Testis (tissue), 3 donors: ENCODE data around the gene TMEFF1. TPM values are rescaled to one million over a fixed set of nuclear protein-coding genes. Genes with fewer than 3 reads are reported as not detected.

Experiments used
- DNase-seq: peaks from one replicate; pipeline ENCODE4 v3.0.0-alpha.2; 2019
- H3K27ac ChIP-seq, 2 donors: fragments of 200-600 bp; sonication (generic); one replicate each; pipeline ENCODE4 v1.5.1; 2019
- H3K27me3 ChIP-seq: fragments of 200-600 bp; sonication (generic); one replicate; pipeline ENCODE4 v1.5.1; 2019
- H3K36me3 ChIP-seq: fragments of 200-600 bp; sonication (generic); one replicate; pipeline ENCODE4 v1.5.1; 2017; ENCODE audit warnings: low read depth; ENCODE audit errors: missing control alignments
- H3K4me1 ChIP-seq: fragments of 200-600 bp; sonication (generic); one replicate; pipeline ENCODE4 v1.5.1; 2019
- H3K4me3 ChIP-seq, 2 donors: fragments of 200-600 bp; sonication (generic); one replicate each; pipeline ENCODE4 v1.5.1; 2017 to 2019
- H3K9me3 ChIP-seq: fragments of 200-600 bp; sonication (generic); one replicate; pipeline ENCODE4 v1.5.1; 2017
- CTCF ChIP-seq, 3 experiments: fragments of 450-650 bp in 2 of 3; fragments of 200-600 bp in 1 of 3; sonication (generic) in 1 of 3; IDR thresholded peaks; one replicate each; pipeline ENCODE4 v1.5.1; 2016 to 2019; ENCODE audit warnings: antibody characterized with exemption in 3 of 3, mild to moderate bottlenecking in 2 of 3, moderate library complexity in 1 of 3
- POLR2A ChIP-seq: fragments of 450-650 bp; IDR thresholded peaks from one replicate; pipeline ENCODE4 v1.6.1; 2017; ENCODE audit warnings: antibody characterized with exemption, mild to moderate bottlenecking, moderate library complexity
- WGBS, 2 donors: methylation state at CpG; one replicate each; pipeline ENCODE4 v1.1.5; 2018; 5-methylcytosine and 5-hydroxymethylcytosine counted together
- intact Hi-C: fragments of 100-400 bp; cut with DNase I; formaldehyde crosslinking; loops from one replicate; pipeline ENCODE4 v1.15.1; 2023; ENCODE audit warnings: low total_unique reads
- polyA plus RNA-seq: library from polyadenylated mRNA; stranded (reverse); fragments of 350-450 nt; fragmentation: Illumina TruSeq; extraction: RNeasy Lipid Tissue Mini Kit (QIAGEN cat#74804); gene quantifications from one replicate; pipeline ENCODE4 v1.2.3, GENCODE V29; 2014; ENCODE audit warnings: low read depth, low replicate concordance; ENCODE audit not compliant: insufficient read depth
- total RNA-seq, 2 donors: library from RNA; depleted of rRNA; stranded (reverse); fragments of >200 nt; gene quantifications; one replicate each; pipeline ENCODE4 v1.2.3, GENCODE V29; 2016

Gene TMEFF1
- total and polyA plus RNA-seq, 3 donors from 2014 or later, result 2.3 to 8.7 (median 5.9) TPM

GRCh38 chr9:100589582-100589981 is 116.6 kb downstream of the TMEFF1 start:
- no peak for TF ChIP-seq CTCF (IDR thresholded peaks at IDR 0.05)
- no peak for TF ChIP-seq POLR2A
- no peaks in the 10 kb centered on the region for H3K27me3 ChIP-seq
- intact Hi-C loops, result no loop called here
- H3K27ac ChIP-seq, result no peak overlapping the region
- DNase-seq, result no peak
- H3K4me3 ChIP-seq, result no peak overlapping the region
- H3K36me3 ChIP-seq, result no peaks in the 10 kb centered on the region
- H3K9me3 ChIP-seq, result no peaks in the 10 kb centered on the region
- no peaks in the 10 kb centered on the region for H3K4me1 ChIP-seq
- WGBS, 2 donors, result 84 to 93% methylated on average over 5 of the region's 5 CpGs

GRCh38 chr9:100590481-100590880 is 117.5 kb downstream of the TMEFF1 start:
- no peaks in the 10 kb centered on the region for H3K9me3 ChIP-seq
- intact Hi-C loops, result no loop called here
- no peak for DNase-seq
- no peak overlapping the region for H3K4me3 ChIP-seq
- no peak overlapping the region for H3K27ac ChIP-seq
- 47 to 65% methylated on average over 2 of the region's 2 CpGs for WGBS, 2 donors
- TF ChIP-seq POLR2A, result no peak
- TF ChIP-seq CTCF (IDR thresholded peaks at IDR 0.05), result no peak
- no peaks in the 10 kb centered on the region for H3K27me3 ChIP-seq
- H3K4me1 ChIP-seq, result no peaks in the 10 kb centered on the region
- H3K36me3 ChIP-seq, result no peaks in the 10 kb centered on the region

- 87 to 91% methylated on average over 6 of the region's 6 CpGs for WGBS, 2 donors
- H3K27me3 ChIP-seq, result no peaks in the 10 kb centered on the region
- H3K4me1 ChIP-seq, result no peaks in the 10 kb centered on the region
- DNase-seq, result no peak
- H3K36me3 ChIP-seq, result no peaks in the 10 kb centered on the region
- H3K27ac ChIP-seq, result no peak overlapping the region
- TF ChIP-seq POLR2A, result no peak
- H3K9me3 ChIP-seq, result no peaks in the 10 kb centered on the region
- no peak overlapping the region for H3K4me3 ChIP-seq
- intact Hi-C loops, result no loop called here
Measured at GRCh38 chr9:100591139-100591538, 118.2 kb downstream of the TMEFF1 start.

- Histone ChIP-seq H3K27ac (no peak overlapping the region), H3K27me3 (no peaks in the 10 kb centered on the region), H3K4me1 (no peaks in the 10 kb centered on the region), H3K4me3 (no peak overlapping the region), H3K9me3 (no peaks in the 10 kb centered on the region), H3K36me3 (no peaks in the 10 kb centered on the region)
- TF ChIP-seq CTCF (IDR thresholded peaks at IDR 0.05), result no peak
- no peak for TF ChIP-seq POLR2A
- DNase-seq, result no peak
- intact Hi-C loops, result no loop called here
- 78 to 93% methylated on average over 5 of the region's 5 CpGs for WGBS, 2 donors
Measured at GRCh38 chr9:100591639-100592412, 118.9 kb downstream of the TMEFF1 start.

GRCh38 chr9:100595391-100596199 is 122.6 kb downstream of the TMEFF1 start:
- DNase-seq, result peak; percentile 42
- Histone ChIP-seq H3K4me1 (no peaks in the 10 kb centered on the region), H3K4me3 (no peak overlapping the region), H3K9me3 (no peaks in the 10 kb centered on the region), H3K27ac (no peak overlapping the region), H3K27me3 (no peaks in the 10 kb centered on the region), H3K36me3 (no peaks in the 10 kb centered on the region)
- WGBS, 2 donors, result 22 to 26% methylated on average over 3 of the region's 3 CpGs
- TF ChIP-seq CTCF (IDR thresholded peaks at IDR 0.05) (peak; percentile 61 to 77 (median 70)), POLR2A (no peak)
- intact Hi-C loops, result no loop called here
